HuH-7 (cell line): ENCODE results near the gene TBRG4.
"Not testable (repeated sequence)": the region's sequence is repeated elsewhere in the genome, so short reads cannot be mapped to it uniquely, and the experiment has no call there.

Source experiments
- DNase-seq: peaks from one replicate; pipeline ENCODE4 v3.0.0; 2011; ENCODE audit warnings: low spot score

Gene TBRG4

GRCh38 chr7:45111298-45112223 lies at the start of gene TBRG4:
Gene TBRG4 (minus strand): TSS chr7:45111697. CDS start chr7:45109237, 2,460 bp downstream.
- peak; percentile 92 for DNase-seq

- no peak for DNase-seq
Measured at GRCh38 chr7:45161138-45161537, 49.6 kb upstream of the TBRG4 start.

GRCh38 chr7:45160417-45160881 lies 49.0 kb upstream of the TBRG4 start:
- no peak for DNase-seq

GRCh38 chr7:45159296-45159695 lies 47.8 kb upstream of the TBRG4 start:
- no peak for DNase-seq

- DNase-seq = no peak
Measured at GRCh38 chr7:45158471-45158870, 47.0 kb upstream of the TBRG4 start.

- DNase-seq = no peak
Measured at GRCh38 chr7:45157653-45158401, 46.3 kb upstream of the TBRG4 start, which contains the start of gene RAMP3. Gene RAMP3 (plus strand): TSS chr7:45157791. CDS start chr7:45157829, 38 bp downstream.

- DNase-seq = no peak
Measured at GRCh38 chr7:45157286-45157652, 45.8 kb upstream of the TBRG4 start.

- DNase-seq = no peak
Measured at GRCh38 chr7:45156516-45157272, 45.2 kb upstream of the TBRG4 start.

GRCh38 chr7:45155941-45156340 lies 44.4 kb upstream of the TBRG4 start:
- no peak for DNase-seq

GRCh38 chr7:45155357-45155900 lies 43.9 kb upstream of the TBRG4 start:
- DNase-seq = no peak

GRCh38 chr7:45153861-45154260 lies 42.4 kb upstream of the TBRG4 start:
- DNase-seq = not testable (repeated sequence)

- no peak for DNase-seq
Measured at GRCh38 chr7:45153233-45153632, 41.7 kb upstream of the TBRG4 start.

GRCh38 chr7:45151967-45152366 lies 40.5 kb upstream of the TBRG4 start:
- no peak for DNase-seq

GRCh38 chr7:45151131-45151684 lies 39.7 kb upstream of the TBRG4 start:
- no peak for DNase-seq

- DNase-seq = no peak
Measured at GRCh38 chr7:45150199-45150598, 38.7 kb upstream of the TBRG4 start.

GRCh38 chr7:45149606-45150005 lies 38.1 kb upstream of the TBRG4 start:
- no peak for DNase-seq

- no peak for DNase-seq
Measured at GRCh38 chr7:45148653-45148973, 37.1 kb upstream of the TBRG4 start.

GRCh38 chr7:45147858-45148652 lies 36.6 kb upstream of the TBRG4 start:
- no peak for DNase-seq

GRCh38 chr7:45146531-45147379 lies 35.3 kb upstream of the TBRG4 start:
- peak; percentile 40 for DNase-seq

GRCh38 chr7:45145881-45146280 lies 34.4 kb upstream of the TBRG4 start:
- no peak for DNase-seq
